PFSK-1 (cell line): ENCODE measurements around the gene KCNMA1.

Source experiments
- FOXP2 ChIP-seq: optimal IDR thresholded peaks from 2 replicates; pipeline ENCODE3; 2011; ENCODE audit warnings: borderline replicate concordance, control low read depth, inconsistent platforms; ENCODE audit not compliant: insufficient read depth; ENCODE audit errors: extremely low read length, extremely low read depth
- POLR2AphosphoS5 ChIP-seq: IDR thresholded peaks from 2 replicates; pipeline ENCODE4 v1.6.1; 2012; ENCODE audit warnings: low read depth, mild to moderate bottlenecking, control low read depth, low read length, moderate library complexity
- SIN3A ChIP-seq: IDR thresholded peaks from 2 replicates; pipeline ENCODE4 v1.6.1; 2012; ENCODE audit warnings: mild to moderate bottlenecking, low read length, moderate library complexity, borderline replicate concordance; ENCODE audit not compliant: insufficient read depth
- TAF1 ChIP-seq: IDR thresholded peaks from 2 replicates; pipeline ENCODE4 v1.6.1; 2012; ENCODE audit warnings: low read length, control low read depth, borderline replicate concordance; ENCODE audit not compliant: insufficient read depth
- TF ChIP-seq, protein P1 (sequence below), 2 experiments: IDR thresholded peaks; 2 replicates each; pipeline versions ENCODE4 v1.6.1 to v1.8.0; 2011 to 2012; ENCODE audit warnings: low read depth in 2 of 2, low read length in 2 of 2, control low read depth in 1 of 2, inconsistent platforms in 1 of 2, mild to moderate bottlenecking in 1 of 2, moderate library complexity in 1 of 2; ENCODE audit not compliant: insufficient read depth in 1 of 2

KCNMA1 gene

DNA sequence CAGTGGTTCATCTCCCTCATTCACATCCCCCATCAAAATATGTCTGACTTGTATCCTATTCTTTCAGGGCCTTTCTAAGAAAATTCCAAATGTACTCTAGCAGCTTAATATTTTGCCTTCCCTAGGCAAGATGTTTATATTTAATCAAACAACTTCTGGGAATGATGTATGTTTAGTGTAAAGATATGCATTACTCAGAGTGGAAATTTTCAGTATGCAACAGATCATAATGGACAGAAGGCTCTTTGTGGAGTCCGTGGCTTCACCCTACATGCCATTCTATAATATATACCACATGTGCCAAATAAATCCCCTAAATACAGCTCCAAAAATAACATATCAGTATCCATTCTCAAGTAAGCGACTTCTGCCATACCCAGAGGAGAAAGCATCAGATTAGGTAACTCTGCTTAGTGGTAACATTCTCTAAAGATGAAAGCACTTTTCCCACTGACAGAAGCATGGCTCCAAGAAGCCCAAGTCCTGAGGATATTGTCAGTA lies 316.6 kb downstream of the KCNMA1 start:
- TF ChIP-seq TAF1 (no peak), FOXP2 (no peak), SIN3A (no peak), POLR2AphosphoS5 (no peak)
- TF ChIP-seq, protein P1, sequence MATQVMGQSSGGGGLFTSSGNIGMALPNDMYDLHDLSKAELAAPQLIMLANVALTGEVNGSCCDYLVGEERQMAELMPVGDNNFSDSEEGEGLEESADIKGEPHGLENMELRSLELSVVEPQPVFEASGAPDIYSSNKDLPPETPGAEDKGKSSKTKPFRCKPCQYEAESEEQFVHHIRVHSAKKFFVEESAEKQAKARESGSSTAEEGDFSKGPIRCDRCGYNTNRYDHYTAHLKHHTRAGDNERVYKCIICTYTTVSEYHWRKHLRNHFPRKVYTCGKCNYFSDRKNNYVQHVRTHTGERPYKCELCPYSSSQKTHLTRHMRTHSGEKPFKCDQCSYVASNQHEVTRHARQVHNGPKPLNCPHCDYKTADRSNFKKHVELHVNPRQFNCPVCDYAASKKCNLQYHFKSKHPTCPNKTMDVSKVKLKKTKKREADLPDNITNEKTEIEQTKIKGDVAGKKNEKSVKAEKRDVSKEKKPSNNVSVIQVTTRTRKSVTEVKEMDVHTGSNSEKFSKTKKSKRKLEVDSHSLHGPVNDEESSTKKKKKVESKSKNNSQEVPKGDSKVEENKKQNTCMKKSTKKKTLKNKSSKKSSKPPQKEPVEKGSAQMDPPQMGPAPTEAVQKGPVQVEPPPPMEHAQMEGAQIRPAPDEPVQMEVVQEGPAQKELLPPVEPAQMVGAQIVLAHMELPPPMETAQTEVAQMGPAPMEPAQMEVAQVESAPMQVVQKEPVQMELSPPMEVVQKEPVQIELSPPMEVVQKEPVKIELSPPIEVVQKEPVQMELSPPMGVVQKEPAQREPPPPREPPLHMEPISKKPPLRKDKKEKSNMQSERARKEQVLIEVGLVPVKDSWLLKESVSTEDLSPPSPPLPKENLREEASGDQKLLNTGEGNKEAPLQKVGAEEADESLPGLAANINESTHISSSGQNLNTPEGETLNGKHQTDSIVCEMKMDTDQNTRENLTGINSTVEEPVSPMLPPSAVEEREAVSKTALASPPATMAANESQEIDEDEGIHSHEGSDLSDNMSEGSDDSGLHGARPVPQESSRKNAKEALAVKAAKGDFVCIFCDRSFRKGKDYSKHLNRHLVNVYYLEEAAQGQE (IDR thresholded peaks at IDR 0.05; ENCODE audit: insufficient read depth in 1 of 2, low read depth in 2 of 2, low read length in 2 of 2): no peak

DNA sequence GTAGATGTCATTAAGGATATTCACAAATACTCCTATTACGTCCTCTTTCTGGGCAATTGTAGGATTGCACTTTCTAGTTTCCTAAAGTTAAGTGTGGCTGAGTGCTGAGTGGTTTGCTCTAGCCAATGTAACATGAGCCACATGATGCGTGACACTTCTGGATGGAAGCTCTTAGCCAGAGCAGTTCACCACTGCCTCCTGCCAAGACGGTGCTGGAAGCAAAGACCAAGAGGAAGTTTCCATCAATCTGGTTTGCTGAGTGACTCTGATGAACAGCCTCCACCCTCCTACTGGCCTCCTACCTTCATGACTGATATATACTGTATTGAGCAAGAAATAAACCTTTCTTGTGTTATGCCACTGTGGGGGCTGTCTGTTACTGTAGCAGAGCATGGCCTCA lies 318.1 kb downstream of the KCNMA1 start:
- TF ChIP-seq POLR2AphosphoS5 (no peak), FOXP2 (no peak), TAF1 (no peak), SIN3A (no peak)
- TF ChIP-seq, protein P1 (IDR thresholded peaks at IDR 0.05; ENCODE audit: insufficient read depth in 1 of 2, low read depth in 2 of 2, low read length in 2 of 2): no peak

GRCh38 chr10:77318739-77319138 lies 318.9 kb downstream of the KCNMA1 start:
- no peak for TF ChIP-seq TAF1
- no peak for TF ChIP-seq POLR2AphosphoS5
- TF ChIP-seq SIN3A: no peak
- TF ChIP-seq FOXP2: no peak
- TF ChIP-seq, protein P1 (IDR thresholded peaks at IDR 0.05; ENCODE audit: insufficient read depth in 1 of 2, low read depth in 2 of 2, low read length in 2 of 2): no peak

GRCh38 chr10:77317221-77317620 lies 320.4 kb downstream of the KCNMA1 start:
- TF ChIP-seq, protein P1 (IDR thresholded peaks at IDR 0.05; ENCODE audit: insufficient read depth in 1 of 2, low read depth in 2 of 2, low read length in 2 of 2): no peak
- TF ChIP-seq POLR2AphosphoS5 (no peak), FOXP2 (no peak), TAF1 (no peak)

GRCh38 chr10:77315496-77316129 lies 322.0 kb downstream of the KCNMA1 start:
- TF ChIP-seq TAF1 (no peak), SIN3A (no peak), FOXP2 (no peak), POLR2AphosphoS5 (no peak)
- TF ChIP-seq, protein P1 (IDR thresholded peaks at IDR 0.05; ENCODE audit: insufficient read depth in 1 of 2, low read depth in 2 of 2, low read length in 2 of 2): no peak
